ENCODE results near the gene RHOT2. TPM values are rescaled to one million over a fixed set of nuclear protein-coding genes. Genes with fewer than 3 reads are reported as not detected.

RHOT2 gene
- total and polyA plus RNA-seq, 9 of the 15 experiments (the other 6 are each of a cell fraction or from before 2014, with no cell fraction given): 5.0 to 373 (median 112) TPM

- TF ChIP-seq MYBL2 (IDR thresholded peaks at IDR 0.05; ENCODE audit: low read depth) (no peak), MYBL2 (CRISPR knock-in tag; IDR thresholded peaks at IDR 0.05; ENCODE audit: borderline replicate concordance) (no peak), HCFC1 (IDR thresholded peaks at IDR 0.05; ENCODE audit: low read depth, low read length) (peak; percentile 88), ZNF282 (CRISPR knock-in tag; IDR thresholded peaks at IDR 0.05) (no peak), ZFP1 (CRISPR knock-in tag; IDR thresholded peaks at IDR 0.05) (no peak), ZMIZ1 (IDR thresholded peaks at IDR 0.05; ENCODE audit: low read depth in 2 of 2, low read length in 2 of 2) (peak in 1 of 2 experiments; percentile 33; a peak in 1 of 4 replicates), POLR2AphosphoS2 (IDR thresholded peaks at IDR 0.05; ENCODE audit: low read length) (no peak), POLR2B (IDR thresholded peaks at IDR 0.05; ENCODE audit: low read depth, partially characterized antibody) (peak; percentile 61), HNRNPK (IDR thresholded peaks at IDR 0.05; ENCODE audit: low read depth, low read length, poor library complexity, severe bottlenecking) (peak; percentile 70)
- TF ChIP-seq, protein P1, sequence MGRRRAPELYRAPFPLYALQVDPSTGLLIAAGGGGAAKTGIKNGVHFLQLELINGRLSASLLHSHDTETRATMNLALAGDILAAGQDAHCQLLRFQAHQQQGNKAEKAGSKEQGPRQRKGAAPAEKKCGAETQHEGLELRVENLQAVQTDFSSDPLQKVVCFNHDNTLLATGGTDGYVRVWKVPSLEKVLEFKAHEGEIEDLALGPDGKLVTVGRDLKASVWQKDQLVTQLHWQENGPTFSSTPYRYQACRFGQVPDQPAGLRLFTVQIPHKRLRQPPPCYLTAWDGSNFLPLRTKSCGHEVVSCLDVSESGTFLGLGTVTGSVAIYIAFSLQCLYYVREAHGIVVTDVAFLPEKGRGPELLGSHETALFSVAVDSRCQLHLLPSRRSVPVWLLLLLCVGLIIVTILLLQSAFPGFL (CRISPR knock-in tag; IDR thresholded peaks at IDR 0.05): peak; percentile 86; the same call in 1 of the 2 replicates
- TF ChIP-seq, protein P2, sequence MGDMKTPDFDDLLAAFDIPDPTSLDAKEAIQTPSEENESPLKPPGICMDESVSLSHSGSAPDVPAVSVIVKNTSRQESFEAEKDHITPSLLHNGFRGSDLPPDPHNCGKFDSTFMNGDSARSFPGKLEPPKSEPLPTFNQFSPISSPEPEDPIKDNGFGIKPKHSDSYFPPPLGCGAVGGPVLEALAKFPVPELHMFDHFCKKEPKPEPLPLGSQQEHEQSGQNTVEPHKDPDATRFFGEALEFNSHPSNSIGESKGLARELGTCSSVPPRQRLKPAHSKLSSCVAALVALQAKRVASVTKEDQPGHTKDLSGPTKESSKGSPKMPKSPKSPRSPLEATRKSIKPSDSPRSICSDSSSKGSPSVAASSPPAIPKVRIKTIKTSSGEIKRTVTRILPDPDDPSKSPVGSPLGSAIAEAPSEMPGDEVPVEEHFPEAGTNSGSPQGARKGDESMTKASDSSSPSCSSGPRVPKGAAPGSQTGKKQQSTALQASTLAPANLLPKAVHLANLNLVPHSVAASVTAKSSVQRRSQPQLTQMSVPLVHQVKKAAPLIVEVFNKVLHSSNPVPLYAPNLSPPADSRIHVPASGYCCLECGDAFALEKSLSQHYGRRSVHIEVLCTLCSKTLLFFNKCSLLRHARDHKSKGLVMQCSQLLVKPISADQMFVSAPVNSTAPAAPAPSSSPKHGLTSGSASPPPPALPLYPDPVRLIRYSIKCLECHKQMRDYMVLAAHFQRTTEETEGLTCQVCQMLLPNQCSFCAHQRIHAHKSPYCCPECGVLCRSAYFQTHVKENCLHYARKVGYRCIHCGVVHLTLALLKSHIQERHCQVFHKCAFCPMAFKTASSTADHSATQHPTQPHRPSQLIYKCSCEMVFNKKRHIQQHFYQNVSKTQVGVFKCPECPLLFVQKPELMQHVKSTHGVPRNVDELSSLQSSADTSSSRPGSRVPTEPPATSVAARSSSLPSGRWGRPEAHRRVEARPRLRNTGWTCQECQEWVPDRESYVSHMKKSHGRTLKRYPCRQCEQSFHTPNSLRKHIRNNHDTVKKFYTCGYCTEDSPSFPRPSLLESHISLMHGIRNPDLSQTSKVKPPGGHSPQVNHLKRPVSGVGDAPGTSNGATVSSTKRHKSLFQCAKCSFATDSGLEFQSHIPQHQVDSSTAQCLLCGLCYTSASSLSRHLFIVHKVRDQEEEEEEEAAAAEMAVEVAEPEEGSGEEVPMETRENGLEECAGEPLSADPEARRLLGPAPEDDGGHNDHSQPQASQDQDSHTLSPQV (IDR thresholded peaks at IDR 0.05): peak; percentile 81
- TF ChIP-seq, protein P3, sequence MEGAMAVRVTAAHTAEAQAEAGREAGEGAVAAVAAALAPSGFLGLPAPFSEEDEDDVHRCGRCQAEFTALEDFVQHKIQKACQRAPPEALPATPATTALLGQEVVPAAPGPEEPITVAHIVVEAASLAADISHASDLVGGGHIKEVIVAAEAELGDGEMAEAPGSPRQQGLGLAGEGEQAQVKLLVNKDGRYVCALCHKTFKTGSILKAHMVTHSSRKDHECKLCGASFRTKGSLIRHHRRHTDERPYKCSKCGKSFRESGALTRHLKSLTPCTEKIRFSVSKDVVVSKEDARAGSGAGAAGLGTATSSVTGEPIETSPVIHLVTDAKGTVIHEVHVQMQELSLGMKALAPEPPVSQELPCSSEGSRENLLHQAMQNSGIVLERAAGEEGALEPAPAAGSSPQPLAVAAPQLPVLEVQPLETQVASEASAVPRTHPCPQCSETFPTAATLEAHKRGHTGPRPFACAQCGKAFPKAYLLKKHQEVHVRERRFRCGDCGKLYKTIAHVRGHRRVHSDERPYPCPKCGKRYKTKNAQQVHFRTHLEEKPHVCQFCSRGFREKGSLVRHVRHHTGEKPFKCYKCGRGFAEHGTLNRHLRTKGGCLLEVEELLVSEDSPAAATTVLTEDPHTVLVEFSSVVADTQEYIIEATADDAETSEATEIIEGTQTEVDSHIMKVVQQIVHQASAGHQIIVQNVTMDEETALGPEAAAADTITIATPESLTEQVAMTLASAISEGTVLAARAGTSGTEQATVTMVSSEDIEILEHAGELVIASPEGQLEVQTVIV (CRISPR knock-in tag; IDR thresholded peaks at IDR 0.05; ENCODE audit: borderline replicate concordance): no peak
- TF ChIP-seq, protein P4, sequence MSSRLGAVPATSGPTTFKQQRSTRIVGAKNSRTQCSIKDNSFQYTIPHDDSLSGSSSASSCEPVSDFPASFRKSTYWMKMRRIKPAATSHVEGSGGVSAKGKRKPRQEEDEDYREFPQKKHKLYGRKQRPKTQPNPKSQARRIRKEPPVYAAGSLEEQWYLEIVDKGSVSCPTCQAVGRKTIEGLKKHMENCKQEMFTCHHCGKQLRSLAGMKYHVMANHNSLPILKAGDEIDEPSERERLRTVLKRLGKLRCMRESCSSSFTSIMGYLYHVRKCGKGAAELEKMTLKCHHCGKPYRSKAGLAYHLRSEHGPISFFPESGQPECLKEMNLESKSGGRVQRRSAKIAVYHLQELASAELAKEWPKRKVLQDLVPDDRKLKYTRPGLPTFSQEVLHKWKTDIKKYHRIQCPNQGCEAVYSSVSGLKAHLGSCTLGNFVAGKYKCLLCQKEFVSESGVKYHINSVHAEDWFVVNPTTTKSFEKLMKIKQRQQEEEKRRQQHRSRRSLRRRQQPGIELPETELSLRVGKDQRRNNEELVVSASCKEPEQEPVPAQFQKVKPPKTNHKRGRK (tag; IDR thresholded peaks at IDR 0.05): no peak
Measured at GRCh38 chr16:667780-668518, at the start of gene RHOT2 (continued).

Data from K562 (cell line).